ENCODE measurements around the gene HINT3. TPM values are rescaled to one million over a fixed set of nuclear protein-coding genes. Genes with fewer than 3 reads are reported as not detected.

Gene HINT3
- total and polyA plus RNA-seq, 2 of the 13 experiments (the other 11 are each of a cell fraction or from before 2014, with no cell fraction given), result 3.1 to 22.8 TPM

- no peak for TF ChIP-seq ZNF687 (CRISPR knock-in tag; IDR thresholded peaks at IDR 0.05)
- peak; percentile 55; the same call in 1 of the 2 replicates for TF ChIP-seq ZBTB7B (CRISPR knock-in tag; IDR thresholded peaks at IDR 0.05)
- no peak for TF ChIP-seq ZNF333 (CRISPR knock-in tag; IDR thresholded peaks at IDR 0.05; ENCODE audit: borderline replicate concordance)
- TF ChIP-seq KDM1A (CRISPR knock-in tag; IDR thresholded peaks at IDR 0.05), result 0 out of 2 replicates have a peak, but pooled peaks have one; percentile 49
- peak; percentile 91 for TF ChIP-seq DPF2 (CRISPR knock-in tag; IDR thresholded peaks at IDR 0.05; ENCODE audit: borderline replicate concordance, low read depth)
- TF ChIP-seq, protein P1, sequence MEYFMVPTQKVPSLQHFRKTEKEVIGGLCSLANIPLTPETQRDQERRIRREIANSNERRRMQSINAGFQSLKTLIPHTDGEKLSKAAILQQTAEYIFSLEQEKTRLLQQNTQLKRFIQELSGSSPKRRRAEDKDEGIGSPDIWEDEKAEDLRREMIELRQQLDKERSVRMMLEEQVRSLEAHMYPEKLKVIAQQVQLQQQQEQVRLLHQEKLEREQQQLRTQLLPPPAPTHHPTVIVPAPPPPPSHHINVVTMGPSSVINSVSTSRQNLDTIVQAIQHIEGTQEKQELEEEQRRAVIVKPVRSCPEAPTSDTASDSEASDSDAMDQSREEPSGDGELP (IDR thresholded peaks at IDR 0.05; ENCODE audit: borderline replicate concordance, low read depth), result peak; percentile 18; the same call in 1 of the 2 replicates
- peak; percentile 94 for TF ChIP-seq POGZ (CRISPR knock-in tag; IDR thresholded peaks at IDR 0.05)
- no peak for TF ChIP-seq SP5 (CRISPR knock-in tag; IDR thresholded peaks at IDR 0.05; ENCODE audit: borderline replicate concordance, low read depth)
- TF ChIP-seq ZNF737 (CRISPR knock-in tag; IDR thresholded peaks at IDR 0.05; ENCODE audit: borderline replicate concordance), result no peak
- no peak for TF ChIP-seq ZBTB37 (CRISPR knock-in tag; IDR thresholded peaks at IDR 0.05)
- TF ChIP-seq ZNF136 (CRISPR knock-in tag; IDR thresholded peaks at IDR 0.05; ENCODE audit: low read depth), result 0 out of 2 replicates have a peak, but pooled peaks have one; percentile 53
- 0 out of 2 replicates have a peak, but pooled peaks have one; percentile 27 for TF ChIP-seq FOXK2 (IDR thresholded peaks at IDR 0.05)
- TF ChIP-seq ZSCAN31 (CRISPR knock-in tag; IDR thresholded peaks at IDR 0.05; ENCODE audit: low read depth), result 0 out of 2 replicates have a peak, but pooled peaks have one; percentile 53
- no peak for TF ChIP-seq ELF4 (CRISPR knock-in tag; IDR thresholded peaks at IDR 0.05; ENCODE audit: borderline replicate concordance)
- peak; percentile 48; the same call in 1 of the 2 replicates for TF ChIP-seq ZNF503 (CRISPR knock-in tag; IDR thresholded peaks at IDR 0.05)
- no peak for TF ChIP-seq PAF1 (CRISPR knock-in tag; IDR thresholded peaks at IDR 0.05)
- 0 out of 2 replicates have a peak, but pooled peaks have one; percentile 35 for TF ChIP-seq RORA (CRISPR knock-in tag; IDR thresholded peaks at IDR 0.05)
- TF ChIP-seq STAG1 (CRISPR knock-in tag; IDR thresholded peaks at IDR 0.05), result no peak
- peak; percentile 30; the same call in 1 of the 2 replicates for TF ChIP-seq MXD4 (CRISPR knock-in tag; IDR thresholded peaks at IDR 0.05)
- TF ChIP-seq SIN3B (IDR thresholded peaks at IDR 0.05; ENCODE audit: low read length), result no peak
- peak; percentile 56 to 88; a peak in 2 of 4 replicates for TF ChIP-seq EP300 (IDR thresholded peaks at IDR 0.05; ENCODE audit: low read depth in 2 of 2, low read length in 2 of 2)
- peak; percentile 82 for TF ChIP-seq EP300 (CRISPR knock-in tag; IDR thresholded peaks at IDR 0.05; ENCODE audit: borderline replicate concordance)
- peak; percentile 7; the same call in 1 of the 2 replicates for TF ChIP-seq NR2F6 (IDR thresholded peaks at IDR 0.05)
- TF ChIP-seq NR2F6 (CRISPR knock-in tag; IDR thresholded peaks at IDR 0.05), result no peak
- peak; percentile 83 for TF ChIP-seq ZNF331 (CRISPR knock-in tag; IDR thresholded peaks at IDR 0.05)
These were observed 12.1 kb upstream of the HINT3 start (continued) for GRCh38 chr6:125944434-125944816.
